ENCODE results near the gene CFLAR.

- TF ChIP-seq CTCF (IDR thresholded peaks at IDR 0.05; ENCODE audit: low read depth, low read length, missing input control), result no peak
- no peak for TF ChIP-seq REST (IDR thresholded peaks at IDR 0.05)
- no peak for TF ChIP-seq FOXA1 (IDR thresholded peaks at IDR 0.05)
- no peak for TF ChIP-seq GABPA (IDR thresholded peaks at IDR 0.05 in 1 of 2, conservative IDR thresholded peaks at IDR 0.05 in 1 of 2)
- no peak for TF ChIP-seq TAF1 (conservative IDR thresholded peaks at IDR 0.05)
- no peak for TF ChIP-seq RAD21 (IDR thresholded peaks at IDR 0.05)
- no peak for TF ChIP-seq YY1 (IDR thresholded peaks at IDR 0.05)
- TF ChIP-seq SP1 (IDR thresholded peaks at IDR 0.05), result no peak
- no peak for TF ChIP-seq HNF4A (conservative IDR thresholded peaks at IDR 0.05)
- no peak for TF ChIP-seq ATF3 (IDR thresholded peaks at IDR 0.05)
Measured at GRCh38 chr2:201136889-201137321, 20.9 kb downstream of the CFLAR start.
